Keratinocyte (primary cell): Measurements from ENCODE around the gene APEX1.

Source experiments
- EZH2 ChIP-seq: IDR thresholded peaks from one replicate; pipeline ENCODE4 v1.6.1; 2012; ENCODE audit warnings: inconsistent platforms, mild to moderate bottlenecking, low read length, moderate library complexity
- TF ChIP-seq, protein P1 (sequence below), 3 experiments: IDR thresholded peaks in 1 of 3; conservative IDR thresholded peaks in 1 of 3; optimal IDR thresholded peaks in 1 of 3; 2 replicates in 2 of 3; 3 replicates in 1 of 3; pipeline versions ENCODE3 to v1.5.1; 2011; ENCODE audit warnings: low read length in 3 of 3, mild to moderate bottlenecking in 3 of 3, moderate library complexity in 2 of 3, control low read depth in 1 of 3, inconsistent platforms in 1 of 3; ENCODE audit not compliant: insufficient read depth in 2 of 3; ENCODE audit errors: extremely low read depth in 1 of 3

DNA sequence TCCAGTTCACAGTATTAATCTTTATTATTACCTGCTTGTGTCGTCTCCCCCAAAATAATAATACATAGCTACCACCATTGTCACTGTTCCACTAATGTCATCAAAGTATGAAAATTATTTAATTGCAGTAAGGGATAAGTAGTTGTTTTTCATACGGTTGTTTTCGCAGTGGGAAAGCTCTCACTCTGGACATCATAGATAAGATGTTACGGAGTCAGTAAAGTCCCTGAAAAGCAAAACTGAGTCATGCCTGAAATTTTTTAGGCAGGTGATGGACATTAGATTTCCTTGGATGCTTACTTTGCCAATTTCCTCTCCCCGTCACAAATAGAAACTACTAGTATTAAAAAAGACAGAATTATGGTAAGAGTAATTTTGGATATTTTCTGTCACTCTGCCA, 27.4 kb downstream of the APEX1 start:
- TF ChIP-seq EZH2, result no peak
- TF ChIP-seq, protein P1, sequence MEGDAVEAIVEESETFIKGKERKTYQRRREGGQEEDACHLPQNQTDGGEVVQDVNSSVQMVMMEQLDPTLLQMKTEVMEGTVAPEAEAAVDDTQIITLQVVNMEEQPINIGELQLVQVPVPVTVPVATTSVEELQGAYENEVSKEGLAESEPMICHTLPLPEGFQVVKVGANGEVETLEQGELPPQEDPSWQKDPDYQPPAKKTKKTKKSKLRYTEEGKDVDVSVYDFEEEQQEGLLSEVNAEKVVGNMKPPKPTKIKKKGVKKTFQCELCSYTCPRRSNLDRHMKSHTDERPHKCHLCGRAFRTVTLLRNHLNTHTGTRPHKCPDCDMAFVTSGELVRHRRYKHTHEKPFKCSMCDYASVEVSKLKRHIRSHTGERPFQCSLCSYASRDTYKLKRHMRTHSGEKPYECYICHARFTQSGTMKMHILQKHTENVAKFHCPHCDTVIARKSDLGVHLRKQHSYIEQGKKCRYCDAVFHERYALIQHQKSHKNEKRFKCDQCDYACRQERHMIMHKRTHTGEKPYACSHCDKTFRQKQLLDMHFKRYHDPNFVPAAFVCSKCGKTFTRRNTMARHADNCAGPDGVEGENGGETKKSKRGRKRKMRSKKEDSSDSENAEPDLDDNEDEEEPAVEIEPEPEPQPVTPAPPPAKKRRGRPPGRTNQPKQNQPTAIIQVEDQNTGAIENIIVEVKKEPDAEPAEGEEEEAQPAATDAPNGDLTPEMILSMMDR (optimal IDR thresholded peaks at IDR 0.05 in 1 of 3, IDR thresholded peaks at IDR 0.05 in 1 of 3, conservative IDR thresholded peaks at IDR 0.05 in 1 of 3; ENCODE audit: extremely low read depth in 1 of 3, insufficient read depth in 2 of 3, low read length in 3 of 3), result no peak
